ENCODE measurements around the gene TFPT. TPM values are rescaled to one million over a fixed set of nuclear protein-coding genes. Genes with fewer than 3 reads are reported as not detected.

The TFPT gene
- total and polyA plus RNA-seq, 2 donors (not counting 3 experiments of a cell fraction or from before 2014, with no cell fraction given) = 28.3 to 32.1 TPM

GRCh38 chr19:54084410-54084809 is 31.0 kb downstream of the TFPT start:
- H3K27me3 ChIP-seq (ENCODE audit: control insufficient read depth in 2 of 2, insufficient read depth in 2 of 2, low read length in 2 of 2) = no peaks in the 10 kb centered on the region
- H3K4me2 ChIP-seq (ENCODE audit: insufficient read depth, low read length) = no peak overlapping the region
- TF ChIP-seq POLR2AphosphoS5 (IDR thresholded peaks at IDR 0.05; ENCODE audit: insufficient read depth, low read depth, low read length) (no peak), CTCF (IDR thresholded peaks at IDR 0.05; ENCODE audit: extremely low read depth in 1 of 2, insufficient read depth in 1 of 2, low read depth in 1 of 2, low read length in 2 of 2) (no peak), MYC (IDR thresholded peaks at IDR 0.05; ENCODE audit: low read depth, low read length) (no peak), POLR2A (IDR thresholded peaks at IDR 0.05; ENCODE audit: low read depth, low read length) (no peak), JUN (IDR thresholded peaks at IDR 0.05; ENCODE audit: borderline replicate concordance, insufficient read depth, insufficient read length, low read depth) (no peak), EZH2 (IDR thresholded peaks at IDR 0.05; ENCODE audit: borderline replicate concordance, low read depth, low read length, severe bottlenecking) (no peak), GATA2 (IDR thresholded peaks at IDR 0.05; ENCODE audit: insufficient read depth, insufficient read length, low read depth, low read length) (no peak), MAX (IDR thresholded peaks at IDR 0.05; ENCODE audit: insufficient read depth, insufficient read length) (no peak), FOS (IDR thresholded peaks at IDR 0.05; ENCODE audit: borderline replicate concordance, insufficient read depth, low read length) (no peak)
- no peak overlapping the region for H2AFZ ChIP-seq (ENCODE audit: low read depth, low read length)
- BruUV-seq (replicated peaks) = no TSS peak
- H4K20me1 ChIP-seq (replicated peaks; ENCODE audit: control insufficient read depth, extremely low read depth, insufficient read depth, low read length) = no peaks in the 10 kb centered on the region
- H3K4me3 ChIP-seq (replicated peaks in 1 of 3; ENCODE audit: insufficient read depth in 1 of 3, low read depth in 1 of 3, low read length in 3 of 3) = no peak overlapping the region
- ChIA-PET CTCF (no interaction called here), POLR2A (no interaction called here)
- DNase-seq (ENCODE audit: low read depth, low spot score) (no peak), FAIRE-seq (no peak)
- H3K4me1 ChIP-seq (ENCODE audit: control insufficient read depth, extremely low read depth, insufficient read depth, low read length) = no peaks in the 10 kb centered on the region
- dilution Hi-C loops (cut with MboI; ENCODE audit: extremely low pct_ligation_motif_present, low sequenced_read_pairs) (no loop called here), intact Hi-C loops (cut with micrococcal nuclease) (no loop called here)
- no peak overlapping the region for H3K9ac ChIP-seq (replicated peaks; ENCODE audit: extremely low read depth, insufficient read depth, low read length)
- no peaks in the 10 kb centered on the region for H3K79me2 ChIP-seq (ENCODE audit: control insufficient read depth, insufficient read depth, low read length)
- H3K27ac ChIP-seq (ENCODE audit: insufficient read depth, low read depth, low read length) = no peak overlapping the region
- no peaks in the 10 kb centered on the region for H3K9me3 ChIP-seq (replicated peaks; ENCODE audit: control insufficient read depth, insufficient read depth, low read length)
- no peaks in the 10 kb centered on the region for H3K36me3 ChIP-seq (ENCODE audit: control insufficient read depth in 2 of 2, extremely low read depth in 1 of 2, insufficient read depth in 2 of 2, low read length in 2 of 2)
- H3K9me1 ChIP-seq (replicated peaks; ENCODE audit: control insufficient read depth, extremely low read depth, insufficient read depth, low read length) = no peaks in the 10 kb centered on the region

Data from endothelial cell of umbilical vein (primary cell).